Keratinocyte (primary cell): Measurements from ENCODE around the gene C1orf52. TPM values are rescaled to one million over a fixed set of nuclear protein-coding genes. Genes with fewer than 3 reads are reported as not detected.
A peak's percentile ranks its signal among the peaks of the same experiment; 100 is the strongest.

Experiments used
- DNase-seq: peaks from one replicate; pipeline ENCODE4 v3.0.0-alpha.2; 2011; ENCODE audit warnings: low read depth, missing footprints, low spot score
- FAIRE-seq: peaks from 2 replicates; lab custom pipeline; 2011; peaks lifted over from hg19 to GRCh38; lab: Jason Lieb, UNC
- H2AFZ ChIP-seq: 2 replicates; pipeline ENCODE4 v1.6.0; 2012; ENCODE audit warnings: low read length, control low read depth, inconsistent platforms; ENCODE audit not compliant: control insufficient read depth
- H3K27ac ChIP-seq: 2 replicates; pipeline ENCODE4 v1.5.1; 2011; ENCODE audit warnings: low read length; ENCODE audit not compliant: control insufficient read depth, insufficient read depth
- H3K27me3 ChIP-seq: 3 replicates; pipeline ENCODE4 v1.6.0; 2011; ENCODE audit warnings: low read length; ENCODE audit not compliant: control insufficient read depth, insufficient read depth; ENCODE audit errors: extremely low read depth
- H3K36me3 ChIP-seq, 2 experiments: 2 replicates in 1 of 2; 3 replicates in 1 of 2; pipeline ENCODE4 v1.5.1; 2011; ENCODE audit warnings: low read length in 2 of 2, mild to moderate bottlenecking in 1 of 2; ENCODE audit not compliant: control insufficient read depth in 2 of 2, insufficient read depth in 2 of 2; ENCODE audit errors: extremely low read depth in 1 of 2
- H3K4me1 ChIP-seq: 3 replicates; pipeline ENCODE4 v1.5.1; 2011; ENCODE audit warnings: low read length; ENCODE audit not compliant: control insufficient read depth, insufficient read depth; ENCODE audit errors: extremely low read depth
- H3K4me2 ChIP-seq: 3 replicates; pipeline ENCODE4 v1.6.0; 2011; ENCODE audit warnings: low read depth, low read length; ENCODE audit not compliant: control insufficient read depth, insufficient read depth; ENCODE audit errors: extremely low read depth
- H3K4me3 ChIP-seq, 3 experiments: fragments of 200-600 bp in 1 of 3; sonication (generic) in 1 of 3; 2 replicates in 2 of 3; 3 replicates in 1 of 3; pipeline ENCODE4 v1.5.1; 2011 to 2016; ENCODE audit warnings: low read length in 3 of 3, mild to moderate bottlenecking in 3 of 3, control low read depth in 2 of 3, inconsistent platforms in 1 of 3, low read depth in 1 of 3, mixed read lengths in 1 of 3, mixed run types in 1 of 3, moderate library complexity in 1 of 3; ENCODE audit not compliant: control insufficient read depth in 2 of 3, insufficient read depth in 2 of 3; ENCODE audit errors: extremely low read depth in 1 of 3
- H3K79me2 ChIP-seq: 2 replicates; pipeline ENCODE4 v1.6.0; 2012; ENCODE audit warnings: low read length; ENCODE audit not compliant: control insufficient read depth, insufficient read depth
- H3K9ac ChIP-seq: 3 replicates; pipeline ENCODE4 v1.6.0; 2011; ENCODE audit warnings: low read length; ENCODE audit not compliant: control insufficient read depth, insufficient read depth; ENCODE audit errors: extremely low read depth
- H3K9me1 ChIP-seq: 3 replicates; pipeline ENCODE4 v1.6.0; 2011; ENCODE audit warnings: low read length; ENCODE audit not compliant: control insufficient read depth, insufficient read depth; ENCODE audit errors: extremely low read depth
- H3K9me3 ChIP-seq: 2 replicates; pipeline ENCODE4 v1.5.1; 2012; ENCODE audit warnings: low read depth, low read length; ENCODE audit not compliant: control insufficient read depth
- H4K20me1 ChIP-seq: 3 replicates; pipeline ENCODE4 v1.6.0; 2011; ENCODE audit warnings: low read length; ENCODE audit not compliant: control insufficient read depth, insufficient read depth; ENCODE audit errors: extremely low read depth
- EZH2 ChIP-seq: IDR thresholded peaks from one replicate; pipeline ENCODE4 v1.6.1; 2012; ENCODE audit warnings: inconsistent platforms, mild to moderate bottlenecking, low read length, moderate library complexity
- dilution Hi-C: fragments of 300-500 bp; cut with MboI; formaldehyde crosslinking; loops from one replicate; pipeline ENCODE4 v1.7.0; 2020; ENCODE audit warnings: low sequenced_read_pairs; ENCODE audit not compliant: extremely low pct_ligation_motif_present
- polyA plus RNA-seq, 5 experiments: library from polyadenylated mRNA; depleted of rRNA in 3 of 5; stranded (reverse) in 3 of 5; stranded (forward) in 1 of 5; unstranded in 1 of 5; fragments of >200 nt; gene quantifications; 1 replicate in 1 of 5; 2 replicates in 3 of 5; 3 replicates in 1 of 5; pipeline versions ENCODE4 v1.2.1 to v1.2.3, GENCODE V29; 2011 to 2012; ENCODE audit warnings: missing spikeins in 2 of 5, low read depth in 1 of 5, low replicate concordance in 1 of 5
- TF ChIP-seq, protein P1 (sequence below), 3 experiments: IDR thresholded peaks in 1 of 3; conservative IDR thresholded peaks in 1 of 3; optimal IDR thresholded peaks in 1 of 3; 2 replicates in 2 of 3; 3 replicates in 1 of 3; pipeline versions ENCODE3 to v1.5.1; 2011; ENCODE audit warnings: low read length in 3 of 3, mild to moderate bottlenecking in 3 of 3, moderate library complexity in 2 of 3, control low read depth in 1 of 3, inconsistent platforms in 1 of 3; ENCODE audit not compliant: insufficient read depth in 2 of 3; ENCODE audit errors: extremely low read depth in 1 of 3

Gene C1orf52
- polyA plus RNA-seq, 1 donor (not counting 4 experiments of a cell fraction or from before 2014, with no cell fraction given), result 27.3 TPM

DNA sequence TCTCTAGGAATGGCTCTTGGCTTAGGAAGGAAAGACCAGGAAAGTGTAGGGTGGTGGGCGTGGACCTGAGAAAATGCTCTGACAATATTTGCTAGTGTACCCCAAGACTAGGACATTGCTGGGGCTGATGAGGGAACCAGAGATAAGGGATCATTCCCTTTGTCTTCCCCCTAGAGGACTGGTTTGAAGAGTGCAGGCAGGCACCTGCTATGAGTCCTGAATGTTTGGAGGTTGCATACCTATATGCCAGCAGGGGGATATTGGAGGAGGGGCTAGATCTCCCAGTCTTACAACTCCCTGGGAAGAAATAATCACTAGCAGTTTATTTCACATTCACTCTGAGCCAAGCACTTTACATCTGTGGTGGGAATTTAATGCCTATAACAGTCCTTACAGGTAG, 23.0 kb upstream of the C1orf52 start:
- Histone ChIP-seq H3K27me3 (no peaks in the 10 kb centered on the region), H4K20me1 (no peaks in the 10 kb centered on the region), H3K79me2 (no peaks in the 10 kb centered on the region), H3K9ac (no peak overlapping the region), H3K4me2 (no peak overlapping the region), H3K9me3 (no peaks in the 10 kb centered on the region), H3K36me3 (no peaks in the 10 kb centered on the region), H3K9me1 (no peaks in the 10 kb centered on the region), H2AFZ (no peak overlapping the region), H3K4me3 (no peak overlapping the region), H3K4me1 (peaks cover 36% of the 10 kb centered on the region), H3K27ac (no peak overlapping the region)
- FAIRE-seq (no peak), DNase-seq (no peak)
- dilution Hi-C loops, result no loop called here
- no peak for TF ChIP-seq EZH2
- TF ChIP-seq, protein P1, sequence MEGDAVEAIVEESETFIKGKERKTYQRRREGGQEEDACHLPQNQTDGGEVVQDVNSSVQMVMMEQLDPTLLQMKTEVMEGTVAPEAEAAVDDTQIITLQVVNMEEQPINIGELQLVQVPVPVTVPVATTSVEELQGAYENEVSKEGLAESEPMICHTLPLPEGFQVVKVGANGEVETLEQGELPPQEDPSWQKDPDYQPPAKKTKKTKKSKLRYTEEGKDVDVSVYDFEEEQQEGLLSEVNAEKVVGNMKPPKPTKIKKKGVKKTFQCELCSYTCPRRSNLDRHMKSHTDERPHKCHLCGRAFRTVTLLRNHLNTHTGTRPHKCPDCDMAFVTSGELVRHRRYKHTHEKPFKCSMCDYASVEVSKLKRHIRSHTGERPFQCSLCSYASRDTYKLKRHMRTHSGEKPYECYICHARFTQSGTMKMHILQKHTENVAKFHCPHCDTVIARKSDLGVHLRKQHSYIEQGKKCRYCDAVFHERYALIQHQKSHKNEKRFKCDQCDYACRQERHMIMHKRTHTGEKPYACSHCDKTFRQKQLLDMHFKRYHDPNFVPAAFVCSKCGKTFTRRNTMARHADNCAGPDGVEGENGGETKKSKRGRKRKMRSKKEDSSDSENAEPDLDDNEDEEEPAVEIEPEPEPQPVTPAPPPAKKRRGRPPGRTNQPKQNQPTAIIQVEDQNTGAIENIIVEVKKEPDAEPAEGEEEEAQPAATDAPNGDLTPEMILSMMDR (optimal IDR thresholded peaks at IDR 0.05 in 1 of 3, IDR thresholded peaks at IDR 0.05 in 1 of 3, conservative IDR thresholded peaks at IDR 0.05 in 1 of 3; ENCODE audit: extremely low read depth in 1 of 3, insufficient read depth in 2 of 3, low read length in 3 of 3), result peak; percentile 11 to 55 (median 32)

DNA sequence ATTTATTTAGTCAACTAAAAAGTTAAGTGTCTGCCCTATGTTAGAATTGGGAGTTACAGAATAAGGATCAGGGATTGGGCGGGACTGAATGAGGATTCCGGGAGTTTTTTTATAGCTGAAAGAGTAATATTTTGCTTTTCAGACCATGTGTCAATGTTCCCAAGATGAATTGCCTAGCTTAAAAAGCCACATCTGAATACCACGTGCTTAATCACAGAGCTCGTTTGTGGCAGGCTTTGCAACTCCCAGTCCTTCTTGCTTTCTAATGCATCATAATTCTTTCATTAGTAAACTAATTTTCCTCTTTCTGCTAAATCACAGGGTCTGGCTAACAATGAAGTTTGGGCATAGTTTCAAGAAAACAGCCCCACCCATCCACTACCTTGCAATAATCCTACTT, 21.2 kb upstream of the C1orf52 start:
- dilution Hi-C loops, result no loop called here
- FAIRE-seq, result no peak
- peaks cover 7% of the 10 kb centered on the region for H3K79me2 ChIP-seq
- H3K27me3 ChIP-seq, result no peaks in the 10 kb centered on the region
- H3K9me3 ChIP-seq, result no peaks in the 10 kb centered on the region
- no peak for TF ChIP-seq EZH2
- TF ChIP-seq, protein P1 (optimal IDR thresholded peaks at IDR 0.05 in 1 of 3, IDR thresholded peaks at IDR 0.05 in 1 of 3, conservative IDR thresholded peaks at IDR 0.05 in 1 of 3; ENCODE audit: extremely low read depth in 1 of 3, insufficient read depth in 2 of 3, low read length in 3 of 3), result no peak
- H3K4me2 ChIP-seq, result no peak overlapping the region
- no peaks in the 10 kb centered on the region for H4K20me1 ChIP-seq
- no peak for DNase-seq
- no peaks in the 10 kb centered on the region for H3K36me3 ChIP-seq
- no peak overlapping the region for H3K4me3 ChIP-seq
- no peaks in the 10 kb centered on the region for H3K9me1 ChIP-seq
- no peak overlapping the region for H3K9ac ChIP-seq
- H2AFZ ChIP-seq, result no peak overlapping the region
- no peak overlapping the region for H3K27ac ChIP-seq
- H3K4me1 ChIP-seq, result peaks cover 42% of the 10 kb centered on the region
